Activated naive CD8-positive, alpha-beta T cell treated with anti-CD3 and anti-CD28 coated beads, Interleukin-2, amount 10 ng/mL, durations not matched to agents 7 days and 5 days (primary cell): ENCODE measurements around the gene GLYR1. TPM values are rescaled to one million over a fixed set of nuclear protein-coding genes. Genes with fewer than 3 reads are reported as not detected.

ENCODE experiments used
- ATAC-seq: fragments of 150-1000 bp; cut with Tn5 transposase; one replicate; pipeline ENCODE4 v1.10.0; 2021; ENCODE audit warnings: low read depth, moderate library complexity
- POLR2A ChIA-PET: fragments of 350-600 bp; sonication (Branson Sonifier 250); formaldehyde crosslinking; loops from one replicate; lab custom pipeline; 2021; ENCODE audit warnings: antibody characterized with exemption; lab: Charles Lee
- DNase-seq: peaks from one replicate; pipeline ENCODE4 v3.0.0; 2021
- H3K27ac Mint-ChIP-seq: one replicate; pipeline ENCODE4 v1.8.0; 2022; ENCODE audit warnings: mild to moderate bottlenecking, mixed read lengths
- H3K27me3 Mint-ChIP-seq: one replicate; pipeline ENCODE4 v1.8.0; 2022; ENCODE audit warnings: mild to moderate bottlenecking, moderate library complexity, mixed read lengths
- H3K36me3 Mint-ChIP-seq: one replicate; pipeline ENCODE4 v1.8.0; 2021; ENCODE audit warnings: mild to moderate bottlenecking, mixed read lengths
- H3K4me1 Mint-ChIP-seq: one replicate; pipeline ENCODE4 v1.8.0; 2021; ENCODE audit warnings: mixed read lengths
- H3K4me3 Mint-ChIP-seq: one replicate; pipeline ENCODE4 v1.8.0; 2022; ENCODE audit warnings: mild to moderate bottlenecking, moderate library complexity, mixed read lengths
- H3K9me3 Mint-ChIP-seq: one replicate; pipeline ENCODE4 v1.8.0; 2021; ENCODE audit warnings: mixed read lengths
- total RNA-seq, 2 experiments: library from RNA; stranded (reverse); gene quantifications; one replicate each; pipeline ENCODE4 v1.2.3, GENCODE V29; 2021

The GLYR1 gene
- total RNA-seq, 2 experiments from 2014 or later, result 91.6 to 93.1 TPM

DNA sequence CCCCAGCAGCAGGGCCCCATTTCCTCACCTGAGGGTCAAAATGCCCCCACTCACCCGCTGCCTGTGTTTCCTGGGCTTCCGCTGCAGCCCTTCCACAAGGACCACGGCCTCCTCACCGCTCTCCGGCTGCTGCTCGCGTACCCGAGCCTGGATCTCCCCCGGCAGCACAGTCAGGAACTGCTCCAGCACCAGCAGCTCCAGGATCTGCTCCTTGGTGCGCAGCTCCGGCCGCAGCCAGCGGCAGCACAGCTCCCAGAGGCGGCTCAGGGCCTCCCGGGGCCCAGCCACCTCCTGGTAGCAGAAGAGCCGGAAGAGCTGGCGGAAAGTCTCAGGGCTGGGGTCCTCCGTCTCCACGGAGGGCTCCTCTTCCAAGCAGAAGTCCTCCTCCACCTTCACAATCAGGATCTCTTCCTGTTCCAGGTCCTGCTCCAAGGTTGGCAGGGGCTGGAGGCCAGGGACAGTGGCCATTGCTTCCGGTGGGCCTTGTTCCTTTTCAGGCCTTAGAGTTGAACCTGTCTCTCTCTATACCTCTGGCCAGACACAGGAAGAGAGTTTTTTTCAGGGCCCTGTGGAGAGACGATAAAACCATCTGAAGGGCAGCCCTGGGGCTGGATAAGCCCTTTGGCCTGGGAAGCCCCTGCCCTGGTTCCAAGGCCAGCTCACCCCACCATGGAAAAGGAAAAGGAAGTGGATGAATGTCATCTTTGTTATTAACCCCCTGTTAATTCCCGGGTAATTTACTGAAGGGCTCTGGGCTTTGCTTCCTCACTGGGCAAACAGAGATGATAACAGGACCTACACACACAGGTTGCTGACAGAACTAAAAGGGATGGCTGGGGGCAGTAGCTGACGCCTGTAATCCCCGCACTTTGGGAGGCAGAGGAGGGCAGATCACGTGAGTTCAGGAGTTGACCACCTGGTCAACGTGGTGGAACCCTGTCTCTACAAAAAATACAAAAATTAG is 81.3 kb downstream of the GLYR1 start:
- peaks cover 23% of the 10 kb centered on the region for H3K4me1 Mint-ChIP-seq
- no peak for DNase-seq
- peak overlapping the region; percentile 89 for H3K4me3 Mint-ChIP-seq
- H3K27ac Mint-ChIP-seq, result peak overlapping the region; percentile 83
- no peaks in the 10 kb centered on the region for H3K27me3 Mint-ChIP-seq
- no peak for ATAC-seq
- no peaks in the 10 kb centered on the region for H3K9me3 Mint-ChIP-seq
- peaks cover 6% of the 10 kb centered on the region for H3K36me3 Mint-ChIP-seq
- POLR2A ChIA-PET, result interaction anchor here (1.6 to 2.2 kb wide), 3 partner anchors 18 to 32 kb away, joined by 6 to 12 read pairs (median 6); partner anchors contain the start of genes ANKS3 and DNAAF8

DNA sequence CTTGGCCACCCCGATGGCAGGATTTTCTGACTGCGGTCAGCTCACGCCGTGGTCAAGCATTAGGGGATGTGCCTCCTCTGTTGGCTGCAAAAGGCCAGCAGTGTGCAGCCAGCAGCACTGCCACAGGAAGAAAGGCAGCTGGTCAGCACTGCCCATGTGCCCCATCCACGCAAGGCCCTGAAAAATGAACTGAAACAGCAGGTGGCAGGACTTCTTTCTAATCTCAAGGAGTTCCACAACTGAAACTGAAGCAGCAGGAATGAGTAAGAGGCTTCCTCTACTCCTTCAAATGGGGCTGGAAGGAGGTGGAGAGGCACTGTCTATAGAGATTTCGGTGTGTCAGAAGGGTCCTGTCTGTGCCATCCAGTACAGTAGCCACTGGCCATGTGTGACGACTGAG is 83.3 kb downstream of the GLYR1 start:
- ATAC-seq (no peak), DNase-seq (no peak)
- Mint-ChIP-seq H3K4me1 (peaks cover 23% of the 10 kb centered on the region), H3K4me3 (no peak overlapping the region), H3K27me3 (no peaks in the 10 kb centered on the region), H3K36me3 (peaks cover 8% of the 10 kb centered on the region), H3K27ac (no peak overlapping the region), H3K9me3 (no peaks in the 10 kb centered on the region)
- POLR2A ChIA-PET, result no interaction called here

DNA sequence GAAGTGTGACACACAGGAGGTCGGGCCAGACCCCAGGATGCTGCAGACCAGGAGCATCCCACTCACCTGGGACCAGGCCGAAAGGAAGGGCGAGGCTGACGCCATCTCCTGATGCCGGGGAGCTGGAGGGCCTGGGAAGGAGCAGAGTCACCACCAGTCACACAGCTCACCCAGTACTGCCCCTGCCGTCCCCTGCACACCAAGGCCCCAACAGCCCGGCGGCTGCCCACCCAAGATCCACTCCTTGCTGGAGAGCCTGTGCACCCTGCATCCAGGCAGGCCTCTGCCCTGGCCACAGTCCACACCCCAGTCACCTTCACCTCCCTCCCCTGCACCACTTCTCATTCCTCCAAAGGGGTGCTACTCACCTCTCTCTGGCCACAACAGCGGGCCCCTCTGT is 84.9 kb downstream of the GLYR1 start:
- Mint-ChIP-seq H3K4me3 (no peak overlapping the region), H3K9me3 (no peaks in the 10 kb centered on the region), H3K27ac (no peak overlapping the region), H3K27me3 (no peaks in the 10 kb centered on the region), H3K36me3 (peaks cover 13% of the 10 kb centered on the region), H3K4me1 (peaks cover 11% of the 10 kb centered on the region)
- DNase-seq (no peak), ATAC-seq (no peak)
- POLR2A ChIA-PET, result no interaction called here

DNA sequence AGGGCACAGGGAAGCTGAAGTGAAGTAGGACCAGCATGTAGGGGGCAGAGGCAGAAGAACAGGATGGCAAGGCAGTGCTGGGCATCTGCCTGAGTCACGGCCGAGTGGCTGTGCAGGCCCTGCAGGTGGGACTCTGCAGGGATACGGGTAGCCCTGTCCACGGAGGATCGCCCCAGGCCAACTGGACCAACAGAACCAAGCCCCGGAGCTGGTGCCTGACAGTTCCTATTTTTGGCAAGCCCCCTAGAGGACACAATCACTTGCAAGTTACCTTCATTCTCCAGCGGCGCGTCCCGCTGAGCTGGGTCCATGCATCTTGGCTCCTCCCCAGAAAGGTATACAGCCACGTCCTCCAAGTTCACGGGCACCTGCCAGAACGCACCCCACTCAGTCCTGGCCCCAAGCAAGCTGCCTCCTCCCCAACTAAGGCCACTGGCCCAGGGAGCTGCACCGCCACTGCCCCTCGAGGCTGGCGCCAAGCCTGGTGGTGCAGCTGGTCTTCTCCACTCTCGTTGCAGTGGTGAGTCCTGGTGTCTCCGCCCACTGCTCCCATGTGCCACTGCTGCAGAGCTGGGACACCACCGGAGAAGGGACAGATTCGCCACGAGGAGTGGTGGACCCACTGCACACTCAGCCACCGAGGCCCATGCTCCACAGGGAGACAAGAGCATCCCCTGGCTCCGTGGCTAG is 86.7 kb downstream of the GLYR1 start:
- Mint-ChIP-seq H3K27ac (no peak overlapping the region), H3K4me1 (peaks cover 2% of the 10 kb centered on the region), H3K4me3 (no peak overlapping the region), H3K27me3 (no peaks in the 10 kb centered on the region), H3K9me3 (no peaks in the 10 kb centered on the region), H3K36me3 (peaks cover 20% of the 10 kb centered on the region)
- ATAC-seq, result no peak
- no peak for DNase-seq
- POLR2A ChIA-PET, result interaction anchor here (1.1 kb wide), 2 partner anchors 12 to 26 kb away, joined by 3 to 6 read pairs; partner anchors contain the start of genes ANKS3 and DNAAF8

DNA sequence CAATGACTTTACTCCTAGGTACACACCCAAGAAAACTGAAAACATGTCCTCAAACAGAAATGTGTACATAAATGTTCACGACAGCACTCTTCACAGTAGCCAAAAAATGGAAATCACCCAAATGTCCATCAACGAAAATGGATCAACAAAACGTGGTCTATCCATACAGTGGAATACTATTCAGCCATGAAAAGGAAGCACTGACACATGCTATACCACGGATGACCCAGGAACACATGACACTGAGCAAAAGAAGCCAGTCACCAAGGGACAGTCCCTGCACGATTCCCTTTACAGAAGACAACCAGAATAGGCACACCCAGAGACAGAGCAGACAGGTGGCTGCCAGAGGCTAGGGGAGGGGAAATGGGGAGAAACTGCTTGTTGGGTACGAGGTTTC is 91.4 kb downstream of the GLYR1 start:
- H3K27ac Mint-ChIP-seq, result no peak overlapping the region
- peaks cover 23% of the 10 kb centered on the region for H3K36me3 Mint-ChIP-seq
- POLR2A ChIA-PET, result no interaction called here

DNA sequence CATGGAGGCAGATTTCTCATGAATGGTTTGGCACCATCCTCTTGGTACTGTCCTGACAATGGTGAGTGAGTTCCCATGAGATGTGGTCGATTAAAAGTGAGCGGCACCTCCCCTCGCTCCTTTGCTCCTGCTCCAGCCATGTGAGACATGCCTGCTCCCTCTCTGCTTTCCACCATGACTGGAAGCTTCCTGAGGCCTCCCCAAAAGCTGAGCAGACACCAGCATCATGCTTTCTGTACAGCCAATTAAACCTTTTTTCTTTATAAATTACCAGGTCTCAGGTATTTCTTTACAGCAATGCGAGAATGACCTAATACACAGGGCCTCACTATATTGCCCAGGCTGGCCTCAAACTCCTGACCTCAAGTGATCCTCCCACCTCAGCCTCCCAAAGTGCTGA is 92.2 kb downstream of the GLYR1 start:
- Mint-ChIP-seq H3K4me3 (no peak overlapping the region), H3K9me3 (no peaks in the 10 kb centered on the region), H3K27me3 (no peaks in the 10 kb centered on the region), H3K36me3 (peaks cover 23% of the 10 kb centered on the region), H3K4me1 (no peaks in the 10 kb centered on the region), H3K27ac (no peak overlapping the region)
- DNase-seq (no peak), ATAC-seq (no peak)
- POLR2A ChIA-PET, result no interaction called here

More for the DNA sequence above, 91.4 kb downstream of the GLYR1 start:
- no peaks in the 10 kb centered on the region for H3K4me1 Mint-ChIP-seq
- DNase-seq, result no peak
- no peaks in the 10 kb centered on the region for H3K27me3 Mint-ChIP-seq
- no peak overlapping the region for H3K4me3 Mint-ChIP-seq
- H3K9me3 Mint-ChIP-seq, result no peaks in the 10 kb centered on the region
- ATAC-seq, result no peak

DNA sequence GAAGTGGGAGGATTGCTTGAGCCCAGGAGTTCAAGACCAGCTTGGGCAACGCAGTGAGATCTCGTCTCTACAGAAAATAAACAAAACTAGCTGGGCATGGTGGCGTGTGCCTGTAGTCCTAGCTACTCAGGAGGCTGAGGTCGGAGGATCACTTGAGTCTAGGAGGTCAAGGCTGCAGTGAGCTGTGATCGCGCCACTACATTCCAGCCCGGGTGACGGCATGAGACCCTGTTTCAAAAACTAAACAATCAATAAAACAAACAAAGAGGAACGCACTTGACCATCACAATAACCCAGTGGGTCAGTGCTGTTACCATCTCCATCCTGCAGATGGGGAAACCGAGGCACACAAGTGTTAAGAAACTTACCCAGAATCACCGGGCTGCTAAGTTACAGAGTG is 93.9 kb downstream of the GLYR1 start:
- ATAC-seq, result no peak
- Mint-ChIP-seq H3K36me3 (peaks cover 17% of the 10 kb centered on the region), H3K27ac (no peak overlapping the region), H3K4me1 (peaks cover 6% of the 10 kb centered on the region), H3K9me3 (no peaks in the 10 kb centered on the region), H3K27me3 (no peaks in the 10 kb centered on the region), H3K4me3 (no peak overlapping the region)
- POLR2A ChIA-PET, result no interaction called here
- no peak for DNase-seq

Other genes with a start within 250 kb of the GLYR1 start
- 10 to 100 TPM; 21.3 to 23.7 TPM for gene UBALD1, start 232.4 kb downstream of the GLYR1 start, total RNA-seq
- 10 to 100 TPM; 84.4 to 91.7 TPM for gene MGRN1, start 222.5 kb downstream of the GLYR1 start, total RNA-seq
- gene NUDT16L1, start 153.7 kb downstream of the GLYR1 start, total RNA-seq, result 10 to 100 TPM; 40.7 to 42.7 TPM
- 10 to 100 TPM; 20.4 to 20.5 TPM for gene ANKS3, start 113.0 kb downstream of the GLYR1 start, total RNA-seq
- gene DNAAF8, start 112.8 kb downstream of the GLYR1 start, total RNA-seq, result under 1 TPM in 1 of 2 experiments, not detected in 1; 0.23 TPM
- 10 to 100 TPM; 22.5 to 23.8 TPM for gene ZNF500, start 80.1 kb downstream of the GLYR1 start, total RNA-seq
- gene SEPTIN12, start 58.9 kb downstream of the GLYR1 start, total RNA-seq, result not detected
- not detected for gene SMIM22, start 51.9 kb downstream of the GLYR1 start, total RNA-seq
- 10 to 100 TPM in 1 of 2 experiments, 1 to 10 TPM in 1; 9.5 to 10.3 TPM for gene ROGDI, start 44.7 kb downstream of the GLYR1 start, total RNA-seq
- gene UBN1, start 193 bp upstream of the GLYR1 start, total RNA-seq, result 10 to 100 TPM; 39.6 to 43.4 TPM
- gene PPL, start 89.9 kb upstream of the GLYR1 start, total RNA-seq, result not detected
- gene SEC14L5, start 111.0 kb upstream of the GLYR1 start, total RNA-seq, result under 1 TPM in 1 of 2 experiments, not detected in 1; 0.20 TPM
- gene NAGPA, start 186.6 kb upstream of the GLYR1 start, total RNA-seq, result 10 to 100 TPM; 18.2 to 19.9 TPM
- gene C16orf89, start 218.7 kb upstream of the GLYR1 start, total RNA-seq, result not detected
- gene ALG1, start 224.6 kb upstream of the GLYR1 start, total RNA-seq, result 10 to 100 TPM; 19.6 to 22.3 TPM